Lower lobe of right lung (tissue), 2 donors: Measurements from ENCODE around the gene SPDYE6. TPM values are rescaled to one million over a fixed set of nuclear protein-coding genes. Genes with fewer than 3 reads are reported as not detected.

ENCODE experiments used
- ATAC-seq, 2 donors: fragments of 200-7000 bp; cut with Tn5 transposase; one replicate each; pipeline ENCODE4 v1.9.1; 2020 to 2022; ENCODE audit warnings: mild to moderate bottlenecking in 2 of 2, moderate library complexity in 2 of 2
- DNase-seq: peaks from one replicate; pipeline ENCODE4 v3.0.0-alpha.2; 2020
- H3K27ac ChIP-seq: fragments of 200-600 bp; one replicate; pipeline ENCODE4 v1.8.0; 2022
- H3K27me3 ChIP-seq: fragments of 200-600 bp; one replicate; pipeline ENCODE4 v1.8.0; 2022; ENCODE audit warnings: low read depth
- H3K36me3 ChIP-seq: fragments of 200-600 bp; one replicate; pipeline ENCODE4 v1.8.0; 2022; ENCODE audit warnings: mild to moderate bottlenecking
- H3K4me1 ChIP-seq: fragments of 200-600 bp; one replicate; pipeline ENCODE4 v1.8.0; 2022
- H3K4me3 ChIP-seq: fragments of 200-600 bp; one replicate; pipeline ENCODE4 v1.8.0; 2022; ENCODE audit warnings: mild to moderate bottlenecking
- H3K9me3 ChIP-seq: fragments of 200-600 bp; one replicate; pipeline ENCODE4 v1.8.0; 2022
- CTCF ChIP-seq: fragments of 200-600 bp; IDR thresholded peaks from one replicate; pipeline ENCODE4 v1.8.0; 2022; ENCODE audit warnings: antibody characterized with exemption, mild to moderate bottlenecking
- intact Hi-C: fragments of 100-400 bp; cut with DNase I; formaldehyde crosslinking; loops from one replicate; pipeline ENCODE4 v1.11.0; 2022
- total RNA-seq: library from RNA; stranded (reverse); fragmentation: NEBNext Ultra II Directional; extraction: Animal tissue kit (Norgen Biotek cat#: 25700); gene quantifications from one replicate; pipeline ENCODE4 v1.2.1, GENCODE V29; 2021
- donor health status: DM: no; HTN: yes; CAD: no; lungs with severe emphysema.

Gene SPDYE6
- total RNA-seq, 1 donor from 2014 or later: not detected

- Histone ChIP-seq H3K9me3 (no peaks in the 10 kb centered on the region), H3K4me3 (no peak overlapping the region), H3K4me1 (no peaks in the 10 kb centered on the region), H3K36me3 (no peaks in the 10 kb centered on the region), H3K27ac (no peak overlapping the region), H3K27me3 (no peaks in the 10 kb centered on the region)
- no peak for TF ChIP-seq CTCF
- intact Hi-C loops: no loop called here
- peak in 1 of 2 donors; percentile 8 for ATAC-seq
- no peak for DNase-seq
Measured at GRCh38 chr7:102320601-102321350, 35.5 kb downstream of the SPDYE6 start.

GRCh38 chr7:102320181-102320580, 36.1 kb downstream of the SPDYE6 start:
- TF ChIP-seq CTCF: no peak
- DNase-seq: no peak

GRCh38 chr7:102319671-102320070, 36.6 kb downstream of the SPDYE6 start:
- DNase-seq (no peak), ATAC-seq (no peak)
- intact Hi-C loops: no loop called here
- Histone ChIP-seq H3K9me3 (no peaks in the 10 kb centered on the region), H3K4me1 (no peaks in the 10 kb centered on the region), H3K4me3 (no peak overlapping the region), H3K36me3 (no peaks in the 10 kb centered on the region), H3K27ac (no peak overlapping the region), H3K27me3 (no peaks in the 10 kb centered on the region)
- no peak for TF ChIP-seq CTCF

More at GRCh38 chr7:102320181-102320580, 36.1 kb downstream of the SPDYE6 start:
- Histone ChIP-seq H3K36me3 (no peaks in the 10 kb centered on the region), H3K4me1 (no peaks in the 10 kb centered on the region), H3K27ac (no peak overlapping the region), H3K27me3 (no peaks in the 10 kb centered on the region), H3K9me3 (no peaks in the 10 kb centered on the region), H3K4me3 (no peak overlapping the region)
- ATAC-seq: no peak
- intact Hi-C loops: no loop called here

GRCh38 chr7:102318482-102318971, 37.7 kb downstream of the SPDYE6 start:
- no peak for DNase-seq
- Histone ChIP-seq H3K27me3 (no peaks in the 10 kb centered on the region), H3K4me1 (no peaks in the 10 kb centered on the region), H3K27ac (peak overlapping the region; percentile 31), H3K4me3 (no peak overlapping the region), H3K9me3 (no peaks in the 10 kb centered on the region), H3K36me3 (peaks cover 5% of the 10 kb centered on the region)
- intact Hi-C loops: no loop called here
- no peak for TF ChIP-seq CTCF
- no peak for ATAC-seq

- intact Hi-C loops: no loop called here
- H3K4me1 ChIP-seq: no peaks in the 10 kb centered on the region
- H3K27me3 ChIP-seq: no peaks in the 10 kb centered on the region
- no peaks in the 10 kb centered on the region for H3K9me3 ChIP-seq
- ATAC-seq (no peak), DNase-seq (no peak)
- TF ChIP-seq CTCF: no peak
- peaks cover 5% of the 10 kb centered on the region for H3K36me3 ChIP-seq
- H3K4me3 ChIP-seq: no peak overlapping the region
- H3K27ac ChIP-seq: no peak overlapping the region
Measured at GRCh38 chr7:102317231-102318059, 38.8 kb downstream of the SPDYE6 start.
